SK-N-SH treated with all-trans-retinoic acid at 6 μM for 48 hours (cell line): ENCODE results near the gene ONECUT3.

Experiments used
- ATAC-seq: fragments of 200-7000 bp; cut with Tn5 transposase; 3 replicates; pipeline ENCODE4 v1.9.1; 2020; ENCODE audit warnings: mild to moderate bottlenecking, moderate library complexity
- ARNTL ChIP-seq: fragments of 450-650 bp; formaldehyde crosslinking; IDR thresholded peaks from 2 replicates; pipeline ENCODE4 v1.5.0; 2020; ENCODE audit warnings: low read depth, mild to moderate bottlenecking, moderate library complexity, borderline replicate concordance
- BACH2 ChIP-seq: fragments of 250-450 bp; sonication (Bioruptor Pico); IDR thresholded peaks from 2 replicates; pipeline ENCODE4 v1.9.0; 2021; ENCODE audit warnings: mild to moderate bottlenecking, borderline replicate concordance
- CSRNP3 ChIP-seq: fragments of 250-450 bp; sonication (Bioruptor Pico); IDR thresholded peaks from 2 replicates; pipeline ENCODE4 v1.5.1; 2021; ENCODE audit warnings: mild to moderate bottlenecking, moderate library complexity
- ESRRG ChIP-seq: fragments of 250-450 bp; sonication (Bioruptor Pico); IDR thresholded peaks from 2 replicates; pipeline ENCODE4 v1.6.1; 2021; ENCODE audit warnings: mild to moderate bottlenecking
- GLIS3 ChIP-seq: fragments of 250-450 bp; sonication (Bioruptor Pico); IDR thresholded peaks from 2 replicates; pipeline ENCODE4 v1.5.0; 2020; ENCODE audit warnings: mild to moderate bottlenecking, moderate library complexity
- OSR1 ChIP-seq: fragments of 250-450 bp; sonication (Bioruptor Pico); IDR thresholded peaks from 2 replicates; pipeline ENCODE4 v1.8.0; 2022; ENCODE audit warnings: moderate library complexity, mild to moderate bottlenecking, inconsistent platforms
- PATZ1 ChIP-seq: fragments of 250-450 bp; sonication (Bioruptor Pico); IDR thresholded peaks from 2 replicates; pipeline ENCODE4 v1.8.0; 2020; ENCODE audit warnings: mild to moderate bottlenecking, moderate library complexity, borderline replicate concordance
- POU6F1 ChIP-seq: fragments of 250-450 bp; sonication (Bioruptor Pico); IDR thresholded peaks from 2 replicates; pipeline ENCODE4 v1.8.0; 2021; ENCODE audit warnings: low read depth, mild to moderate bottlenecking, moderate library complexity, borderline replicate concordance
- PPARA ChIP-seq: fragments of 250-450 bp; sonication (Bioruptor Pico); IDR thresholded peaks from 2 replicates; pipeline ENCODE4 v1.5.0; 2020; ENCODE audit warnings: mild to moderate bottlenecking, borderline replicate concordance
- RARB ChIP-seq: fragments of 250-450 bp; sonication (Bioruptor Pico); IDR thresholded peaks from 2 replicates; pipeline ENCODE4 v1.8.0; 2021; ENCODE audit warnings: mild to moderate bottlenecking, moderate library complexity
- SNAI2 ChIP-seq: fragments of 250-450 bp; sonication (Bioruptor Pico); IDR thresholded peaks from 2 replicates; pipeline ENCODE4 v1.5.0; 2020; ENCODE audit warnings: mild to moderate bottlenecking, moderate library complexity
- TOX ChIP-seq: fragments of 250-450 bp; sonication (Bioruptor Pico); IDR thresholded peaks from 2 replicates; pipeline ENCODE4 v1.8.0; 2021; ENCODE audit warnings: mild to moderate bottlenecking, moderate library complexity, borderline replicate concordance
- TSHZ2 ChIP-seq: fragments of 250-450 bp; sonication (Bioruptor Pico); IDR thresholded peaks from 2 replicates; pipeline ENCODE4 v1.5.0; 2020; ENCODE audit warnings: mild to moderate bottlenecking, moderate library complexity
- ZC3H10 ChIP-seq: fragments of 250-450 bp; sonication (Bioruptor Pico); IDR thresholded peaks from 2 replicates; pipeline ENCODE4 v1.5.1; 2021; ENCODE audit warnings: mild to moderate bottlenecking, moderate library complexity
- ZFP3 ChIP-seq: fragments of 250-450 bp; sonication (Bioruptor Pico); IDR thresholded peaks from 2 replicates; pipeline ENCODE4 v1.5.0; 2020; ENCODE audit warnings: mild to moderate bottlenecking, moderate library complexity
- ZFP30 ChIP-seq: fragments of 450-650 bp; formaldehyde crosslinking; IDR thresholded peaks from 2 replicates; pipeline ENCODE4 v1.5.0; 2022; ENCODE audit warnings: mild to moderate bottlenecking, moderate library complexity
- ZNF70 ChIP-seq: fragments of 450-650 bp; formaldehyde crosslinking; IDR thresholded peaks from 2 replicates; pipeline ENCODE4 v1.5.0; 2020; ENCODE audit warnings: mild to moderate bottlenecking, moderate library complexity
- ZNF8 ChIP-seq: fragments of 450-650 bp; formaldehyde crosslinking; IDR thresholded peaks from 2 replicates; pipeline ENCODE4 v1.5.0; 2020; ENCODE audit warnings: mild to moderate bottlenecking, moderate library complexity

Gene ONECUT3

DNA sequence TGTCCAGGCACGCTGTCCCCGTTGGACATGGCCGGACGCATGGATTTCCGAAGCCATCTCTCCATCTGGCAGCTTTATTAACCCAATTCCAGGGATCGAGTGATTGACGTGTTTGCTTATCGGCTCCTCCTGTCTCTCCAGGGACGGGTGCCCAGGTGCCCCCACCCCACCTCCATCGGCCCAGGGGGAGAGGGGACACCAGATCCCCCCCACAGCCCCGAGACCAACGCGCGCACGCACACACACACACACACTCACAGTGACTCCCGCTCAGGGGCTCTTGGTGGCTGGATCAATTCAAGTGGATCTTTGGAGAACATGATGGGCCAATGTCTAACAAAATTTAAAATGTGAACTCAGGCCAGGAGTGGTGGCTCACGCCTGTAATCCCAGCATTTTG lies 23.1 kb upstream of the ONECUT3 start:
- ATAC-seq: no peak
- TF ChIP-seq BACH2 (no peak), POU6F1 (CRISPR knock-in tag) (no peak), OSR1 (CRISPR knock-in tag) (no peak), GLIS3 (CRISPR knock-in tag) (no peak), TSHZ2 (CRISPR knock-in tag) (no peak), TOX (CRISPR knock-in tag) (no peak), SNAI2 (no peak), ZFP3 (CRISPR knock-in tag) (no peak), ZFP30 (CRISPR knock-in tag) (no peak), ZC3H10 (CRISPR knock-in tag) (no peak), ZNF70 (CRISPR knock-in tag) (no peak), RARB (CRISPR knock-in tag) (no peak), ESRRG (CRISPR knock-in tag) (no peak), ZNF8 (CRISPR knock-in tag) (no peak), PATZ1 (no peak), CSRNP3 (CRISPR knock-in tag) (no peak), ARNTL (CRISPR knock-in tag) (no peak), PPARA (CRISPR knock-in tag) (no peak)

GRCh38 chr19:1734321-1734966 lies 18.9 kb upstream of the ONECUT3 start:
- no peak for ATAC-seq

More at GRCh38 chr19:1734321-1734966, 18.9 kb upstream of the ONECUT3 start:
- TF ChIP-seq PATZ1 (no peak), ZNF8 (CRISPR knock-in tag) (no peak), ARNTL (CRISPR knock-in tag) (no peak), SNAI2 (no peak), BACH2 (no peak), ESRRG (CRISPR knock-in tag) (no peak)
- TF ChIP-seq, all 23 proteins: peak for 0
